Mesenchymal stem cell (in vitro differentiated cells and primary cell): Measurements from ENCODE around the gene TRIM37.

Experiments used
- DNase-seq: peaks from one replicate; pipeline ENCODE4 v3.0.0-alpha.2; 2013
- H2AFZ ChIP-seq: one replicate; pipeline ENCODE4 v1.6.1; 2013; ENCODE audit warnings: low read depth, mild to moderate bottlenecking, control low read depth, inconsistent platforms, low read length, moderate library complexity
- H2AK5ac ChIP-seq: 2 replicates; pipeline ENCODE4 v1.6.1; 2013; ENCODE audit warnings: low read length, moderate library complexity, mild to moderate bottlenecking, inconsistent platforms; ENCODE audit not compliant: severe bottlenecking
- H2BK120ac ChIP-seq: one replicate; pipeline ENCODE4 v1.6.1; 2013; ENCODE audit warnings: low read depth, mild to moderate bottlenecking, inconsistent platforms, low read length, moderate library complexity
- H2BK12ac ChIP-seq, 2 experiments: one replicate each; pipeline ENCODE4 v1.6.1; 2013; ENCODE audit warnings: inconsistent platforms in 2 of 2, low read length in 2 of 2, mild to moderate bottlenecking in 2 of 2, moderate library complexity in 2 of 2, control low read depth in 1 of 2
- H2BK15ac ChIP-seq: one replicate; pipeline ENCODE4 v1.6.1; 2013; ENCODE audit warnings: mild to moderate bottlenecking, low read depth, inconsistent platforms; ENCODE audit not compliant: poor library complexity, severe bottlenecking
- H2BK5ac ChIP-seq: 2 replicates; pipeline ENCODE4 v1.6.1; 2013; ENCODE audit warnings: low read depth, mild to moderate bottlenecking, low read length, control low read depth, inconsistent platforms; ENCODE audit not compliant: poor library complexity, severe bottlenecking
- H3K14ac ChIP-seq, 2 experiments: one replicate each; pipeline ENCODE4 v1.6.1; 2013; ENCODE audit warnings: inconsistent platforms in 2 of 2, low read length in 2 of 2, control low read depth in 1 of 2, mild to moderate bottlenecking in 1 of 2, moderate library complexity in 1 of 2
- H3K18ac ChIP-seq, 2 experiments: one replicate each; pipeline ENCODE4 v1.6.1; 2013; ENCODE audit warnings: inconsistent platforms in 2 of 2, low read length in 2 of 2, control low read depth in 1 of 2, low read depth in 1 of 2, mild to moderate bottlenecking in 1 of 2
- H3K23ac ChIP-seq, 2 experiments: one replicate each; pipeline ENCODE4 v1.6.1; 2013; ENCODE audit warnings: inconsistent platforms in 2 of 2, low read length in 2 of 2, mild to moderate bottlenecking in 2 of 2, moderate library complexity in 2 of 2, control low read depth in 1 of 2
- H3K27ac ChIP-seq: 2 replicates; pipeline ENCODE4 v1.5.1; 2013; ENCODE audit warnings: mild to moderate bottlenecking, moderate library complexity, low read length, control low read depth, inconsistent platforms; ENCODE audit not compliant: poor library complexity, severe bottlenecking
- H3K27me3 ChIP-seq, 2 experiments: 2 replicates each; pipeline versions ENCODE4 v1.6.1 to v1.7.0; 2013; ENCODE audit warnings: low read length in 2 of 2, mild to moderate bottlenecking in 2 of 2, moderate library complexity in 2 of 2, control low read depth in 1 of 2, inconsistent platforms in 1 of 2; ENCODE audit not compliant: control insufficient read depth in 1 of 2, insufficient read depth in 1 of 2
- H3K36me3 ChIP-seq, 2 experiments: 2 replicates each; pipeline versions ENCODE4 v1.6.1 to v1.7.0; 2013; ENCODE audit warnings: low read length in 2 of 2, control low read depth in 1 of 2, inconsistent platforms in 1 of 2, low read depth in 1 of 2, mild to moderate bottlenecking in 1 of 2; ENCODE audit not compliant: insufficient read depth in 2 of 2, control insufficient read depth in 1 of 2
- H3K4ac ChIP-seq, 2 experiments: one replicate each; pipeline ENCODE4 v1.6.1; 2013; ENCODE audit warnings: inconsistent platforms in 2 of 2, low read length in 2 of 2, mild to moderate bottlenecking in 2 of 2, moderate library complexity in 2 of 2, control low read depth in 1 of 2, low read depth in 1 of 2
- H3K4me1 ChIP-seq: 2 replicates; pipeline ENCODE4 v1.6.1; 2013; ENCODE audit warnings: low read depth, low read length, control low read depth; ENCODE audit not compliant: control insufficient read depth, insufficient read depth
- H3K4me2 ChIP-seq: 2 replicates; pipeline ENCODE4 v1.6.1; 2013; ENCODE audit warnings: low read length, mild to moderate bottlenecking, inconsistent platforms; ENCODE audit not compliant: poor library complexity, severe bottlenecking
- H3K4me3 ChIP-seq, 2 experiments: 2 replicates each; pipeline versions ENCODE4 v1.5.1 to v1.7.0; 2013; ENCODE audit warnings: low read length in 2 of 2, mild to moderate bottlenecking in 2 of 2, control low read depth in 1 of 2, low read depth in 1 of 2; ENCODE audit not compliant: insufficient read depth in 1 of 2
- H3K79me1 ChIP-seq: replicated peaks from 2 replicates; pipeline ENCODE4 v1.6.1; 2013; ENCODE audit warnings: mild to moderate bottlenecking, control low read depth, low read length, inconsistent platforms; ENCODE audit not compliant: poor library complexity, severe bottlenecking
- H3K9ac ChIP-seq: 2 replicates; pipeline ENCODE4 v1.7.0; 2013; ENCODE audit warnings: mild to moderate bottlenecking, low read length, moderate library complexity
- H3K9me3 ChIP-seq: 2 replicates; pipeline ENCODE4 v1.7.0; 2013; ENCODE audit warnings: mild to moderate bottlenecking, low read length; ENCODE audit not compliant: control insufficient read depth
- H4K8ac ChIP-seq: one replicate; pipeline ENCODE4 v1.6.1; 2013; ENCODE audit warnings: inconsistent platforms, mild to moderate bottlenecking, low read length, moderate library complexity
- H4K91ac ChIP-seq: one replicate; pipeline ENCODE4 v1.6.1; 2013; ENCODE audit warnings: mild to moderate bottlenecking, low read length, inconsistent platforms
- WGBS: methylation state at CpG from one replicate; pipeline ENCODE4 v1.1.7; 2013; ENCODE audit warnings: mixed read lengths; 5-methylcytosine and 5-hydroxymethylcytosine counted together

Gene TRIM37

GRCh38 chr17:58947824-58948223, 158.9 kb downstream of the TRIM37 start:
- no peak overlapping the region for H2BK5ac ChIP-seq
- no peak overlapping the region for H3K23ac ChIP-seq
- H2BK12ac ChIP-seq = no peak overlapping the region
- H3K9me3 ChIP-seq = peaks cover 39% of the 10 kb centered on the region
- H4K8ac ChIP-seq = no peak overlapping the region
- no peak for DNase-seq
- no peak overlapping the region for H3K14ac ChIP-seq
- no peak overlapping the region for H3K4ac ChIP-seq
- no peak overlapping the region for H3K4me3 ChIP-seq
- H3K27ac ChIP-seq = no peak overlapping the region
- H3K4me1 ChIP-seq = no peaks in the 10 kb centered on the region
- H3K9ac ChIP-seq = no peak overlapping the region
- H3K36me3 ChIP-seq = no peaks in the 10 kb centered on the region
- no peak overlapping the region for H2AK5ac ChIP-seq
- no peaks in the 10 kb centered on the region for H3K79me1 ChIP-seq
- H4K91ac ChIP-seq = no peak overlapping the region
- H3K27me3 ChIP-seq = no peaks in the 10 kb centered on the region
- no peak overlapping the region for H2AFZ ChIP-seq
- 80% methylated on average over 1 of the region's 3 CpGs for WGBS
- no peak overlapping the region for H3K4me2 ChIP-seq
- no peak overlapping the region for H2BK15ac ChIP-seq
- no peak overlapping the region for H3K18ac ChIP-seq
- no peak overlapping the region for H2BK120ac ChIP-seq

GRCh38 chr17:58947411-58947810, 159.3 kb downstream of the TRIM37 start:
- Histone ChIP-seq H3K18ac (no peak overlapping the region), H3K27ac (no peak overlapping the region), H3K4me2 (no peak overlapping the region), H3K4ac (no peak overlapping the region), H2BK120ac (no peak overlapping the region), H2BK5ac (no peak overlapping the region), H2BK15ac (no peak overlapping the region), H3K9me3 (peaks cover 39% of the 10 kb centered on the region), H3K23ac (no peak overlapping the region), H2AFZ (no peak overlapping the region), H4K8ac (no peak overlapping the region), H3K27me3 (no peaks in the 10 kb centered on the region), H3K4me3 (no peak overlapping the region), H3K9ac (no peak overlapping the region), H4K91ac (no peak overlapping the region), H3K14ac (no peak overlapping the region), H2BK12ac (no peak overlapping the region), H2AK5ac (no peak overlapping the region), H3K79me1 (no peaks in the 10 kb centered on the region), H3K36me3 (no peaks in the 10 kb centered on the region), H3K4me1 (no peaks in the 10 kb centered on the region)
- no peak for DNase-seq
- WGBS = 100% methylated on average over 2 of the region's 3 CpGs

GRCh38 chr17:58944166-58944565, 162.5 kb downstream of the TRIM37 start:
- H2BK15ac ChIP-seq = no peak overlapping the region
- no peak overlapping the region for H3K18ac ChIP-seq
- H4K91ac ChIP-seq = no peak overlapping the region
- no peak overlapping the region for H2BK120ac ChIP-seq
- H3K4me3 ChIP-seq = no peak overlapping the region
- no peak overlapping the region for H2BK5ac ChIP-seq
- H2BK12ac ChIP-seq = no peak overlapping the region
- no peak overlapping the region for H3K9ac ChIP-seq
- no peak overlapping the region for H3K14ac ChIP-seq
- no peak overlapping the region for H4K8ac ChIP-seq
- H3K4ac ChIP-seq = no peak overlapping the region
- H3K9me3 ChIP-seq = peaks cover 15% of the 10 kb centered on the region
- H3K23ac ChIP-seq = no peak overlapping the region
- no peaks in the 10 kb centered on the region for H3K27me3 ChIP-seq
- H3K4me2 ChIP-seq = no peak overlapping the region
- no peaks in the 10 kb centered on the region for H3K4me1 ChIP-seq
- H3K27ac ChIP-seq = no peak overlapping the region
- no peak for DNase-seq
- H2AFZ ChIP-seq = no peak overlapping the region
- WGBS = 100% methylated on average over 2 of the region's 2 CpGs
- H3K36me3 ChIP-seq = no peaks in the 10 kb centered on the region
- no peak overlapping the region for H2AK5ac ChIP-seq
- H3K79me1 ChIP-seq = no peaks in the 10 kb centered on the region

DNA sequence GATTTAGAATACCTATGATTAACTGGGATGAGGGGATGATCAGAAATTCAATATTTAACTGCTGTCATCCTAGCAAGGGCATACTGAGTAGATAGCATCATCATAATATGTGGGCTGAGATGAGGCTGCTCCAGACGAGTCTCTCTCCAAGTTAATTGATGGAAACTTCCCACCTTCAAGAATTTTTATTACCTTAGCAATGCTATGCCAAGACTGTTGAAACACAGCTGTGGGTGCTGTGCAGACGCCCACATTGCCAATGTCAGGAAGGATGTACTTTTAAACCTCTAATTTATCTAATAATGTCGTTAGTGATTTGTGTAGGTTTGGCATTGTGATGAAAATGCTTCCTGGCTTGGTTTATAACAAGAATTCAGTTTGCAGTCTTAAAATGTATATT, 170.4 kb downstream of the TRIM37 start:
- WGBS = 59% methylated on average over 2 of the region's 3 CpGs
- no peak overlapping the region for H4K8ac ChIP-seq

More for the DNA sequence above, 170.4 kb downstream of the TRIM37 start:
- Histone ChIP-seq H3K9me3 (no peaks in the 10 kb centered on the region), H2AK5ac (no peak overlapping the region), H3K4me3 (no peak overlapping the region), H3K4me1 (no peaks in the 10 kb centered on the region), H3K27ac (no peak overlapping the region), H2BK5ac (no peak overlapping the region), H3K14ac (no peak overlapping the region), H3K4ac (no peak overlapping the region), H4K91ac (no peak overlapping the region), H3K23ac (no peak overlapping the region), H3K27me3 (no peaks in the 10 kb centered on the region), H2AFZ (no peak overlapping the region), H3K4me2 (no peak overlapping the region), H3K36me3 (no peaks in the 10 kb centered on the region), H2BK12ac (no peak overlapping the region), H2BK120ac (no peak overlapping the region), H3K18ac (no peak overlapping the region), H3K9ac (no peak overlapping the region), H3K79me1 (no peaks in the 10 kb centered on the region), H2BK15ac (no peak overlapping the region)
- DNase-seq = no peak
